GM12865 (cell line): ENCODE measurements around the gene OLFM4.

Source experiments
- DNase-seq: peaks from one replicate; pipeline ENCODE4 v3.0.0; 2010; ENCODE audit warnings: low read depth
- H3K4me3 ChIP-seq: 2 replicates; pipeline ENCODE4 v1.5.1; 2011; ENCODE audit warnings: mild to moderate bottlenecking, low read depth, low read length, control low read depth
- TF ChIP-seq, protein P1 (sequence below): IDR thresholded peaks from 2 replicates; pipeline ENCODE4 v1.5.1; 2011; ENCODE audit warnings: low read length, control low read depth, low read depth, inconsistent platforms; ENCODE audit not compliant: insufficient read depth; ENCODE audit errors: missing control alignments

Gene OLFM4

GRCh38 chr13:53014495-53015443 is 13.8 kb upstream of the OLFM4 start:
- no peak for DNase-seq
- no peak overlapping the region for H3K4me3 ChIP-seq
- TF ChIP-seq, protein P1, sequence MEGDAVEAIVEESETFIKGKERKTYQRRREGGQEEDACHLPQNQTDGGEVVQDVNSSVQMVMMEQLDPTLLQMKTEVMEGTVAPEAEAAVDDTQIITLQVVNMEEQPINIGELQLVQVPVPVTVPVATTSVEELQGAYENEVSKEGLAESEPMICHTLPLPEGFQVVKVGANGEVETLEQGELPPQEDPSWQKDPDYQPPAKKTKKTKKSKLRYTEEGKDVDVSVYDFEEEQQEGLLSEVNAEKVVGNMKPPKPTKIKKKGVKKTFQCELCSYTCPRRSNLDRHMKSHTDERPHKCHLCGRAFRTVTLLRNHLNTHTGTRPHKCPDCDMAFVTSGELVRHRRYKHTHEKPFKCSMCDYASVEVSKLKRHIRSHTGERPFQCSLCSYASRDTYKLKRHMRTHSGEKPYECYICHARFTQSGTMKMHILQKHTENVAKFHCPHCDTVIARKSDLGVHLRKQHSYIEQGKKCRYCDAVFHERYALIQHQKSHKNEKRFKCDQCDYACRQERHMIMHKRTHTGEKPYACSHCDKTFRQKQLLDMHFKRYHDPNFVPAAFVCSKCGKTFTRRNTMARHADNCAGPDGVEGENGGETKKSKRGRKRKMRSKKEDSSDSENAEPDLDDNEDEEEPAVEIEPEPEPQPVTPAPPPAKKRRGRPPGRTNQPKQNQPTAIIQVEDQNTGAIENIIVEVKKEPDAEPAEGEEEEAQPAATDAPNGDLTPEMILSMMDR, result no peak

DNA sequence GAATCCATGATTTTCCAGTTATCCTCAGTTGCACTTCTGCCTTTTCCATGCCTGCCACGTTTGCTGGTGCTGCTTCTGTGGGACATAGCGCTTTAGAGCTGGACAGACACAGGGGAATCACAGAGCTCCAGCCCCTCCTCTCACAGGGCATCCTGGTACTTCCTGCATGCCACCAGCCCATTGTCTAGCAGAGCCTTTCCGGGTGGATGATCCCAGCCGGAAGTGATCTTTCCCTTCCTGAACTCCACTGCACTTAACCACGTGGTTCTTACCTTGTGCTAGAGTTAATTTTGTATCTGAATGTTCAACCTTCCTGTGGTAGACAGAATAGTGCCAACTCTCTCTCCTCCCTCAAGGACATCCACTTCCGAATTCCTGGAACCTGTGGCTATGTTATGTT is 12.6 kb upstream of the OLFM4 start:
- H3K4me3 ChIP-seq, result no peak overlapping the region
- TF ChIP-seq, protein P1, result no peak
- no peak for DNase-seq

- DNase-seq, result no peak
- no peak overlapping the region for H3K4me3 ChIP-seq
- TF ChIP-seq, protein P1, result no peak
Measured at GRCh38 chr13:53017433-53017970, 11.1 kb upstream of the OLFM4 start.

GRCh38 chr13:53018690-53019647 is 9.6 kb upstream of the OLFM4 start:
- DNase-seq, result no peak
- no peak overlapping the region for H3K4me3 ChIP-seq
- TF ChIP-seq, protein P1, result no peak

DNA sequence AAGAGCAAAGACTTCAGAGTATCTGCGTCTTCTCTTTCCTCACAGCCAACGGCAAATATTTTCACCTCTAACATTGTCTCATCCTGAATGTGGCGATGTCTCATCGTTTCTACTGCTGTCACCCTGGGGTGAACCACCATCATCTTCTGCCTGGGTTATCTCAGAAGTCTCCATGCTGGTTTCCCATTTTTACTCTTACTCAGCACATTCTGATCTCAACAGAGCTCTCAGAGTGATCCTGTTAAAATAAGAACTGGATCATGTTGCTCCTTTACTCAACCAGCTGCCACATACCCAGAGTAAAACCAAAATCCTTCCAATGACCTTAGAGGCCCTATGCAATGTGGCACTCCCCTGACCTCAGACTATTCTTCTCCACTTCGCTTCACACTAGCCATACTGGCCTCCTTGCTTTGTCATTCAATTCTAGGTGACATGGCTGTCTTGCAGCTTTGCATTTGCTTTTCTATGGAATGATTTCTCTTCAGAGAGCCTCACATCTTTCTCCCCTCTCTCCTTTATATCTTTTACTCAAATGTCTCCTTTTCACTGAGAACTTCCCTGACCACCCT is 7.8 kb upstream of the OLFM4 start:
- no peak overlapping the region for H3K4me3 ChIP-seq
- TF ChIP-seq, protein P1, result no peak
- DNase-seq, result no peak

DNA sequence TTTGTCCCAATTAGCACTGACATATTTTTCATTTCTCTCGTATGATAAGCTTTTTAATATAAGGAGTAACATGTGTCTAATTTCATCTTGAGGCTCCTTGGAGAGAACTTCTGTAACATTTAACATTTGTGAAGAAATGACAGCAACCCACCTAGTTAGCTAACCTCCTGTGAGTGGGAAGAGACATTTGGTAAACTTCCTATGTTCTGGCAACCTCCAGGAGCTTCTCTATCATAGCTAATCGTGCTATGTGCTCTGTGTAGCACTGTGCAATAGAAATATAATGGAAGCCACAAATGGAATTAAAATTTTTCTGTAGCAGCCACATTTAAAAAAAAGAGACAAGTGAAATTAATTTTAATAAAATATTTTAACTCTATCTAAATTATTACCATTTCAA is 5.4 kb upstream of the OLFM4 start:
- H3K4me3 ChIP-seq, result no peak overlapping the region
- TF ChIP-seq, protein P1, result no peak
- no peak for DNase-seq
